PFSK-1 (cell line): ENCODE data around the gene CIITA.

Experiments
- FOXP2 ChIP-seq: optimal IDR thresholded peaks from 2 replicates; pipeline ENCODE3; 2011; ENCODE audit warnings: borderline replicate concordance, control low read depth, inconsistent platforms; ENCODE audit not compliant: insufficient read depth; ENCODE audit errors: extremely low read length, extremely low read depth
- POLR2AphosphoS5 ChIP-seq: IDR thresholded peaks from 2 replicates; pipeline ENCODE4 v1.6.1; 2012; ENCODE audit warnings: low read depth, mild to moderate bottlenecking, control low read depth, low read length, moderate library complexity
- SIN3A ChIP-seq: IDR thresholded peaks from 2 replicates; pipeline ENCODE4 v1.6.1; 2012; ENCODE audit warnings: mild to moderate bottlenecking, low read length, moderate library complexity, borderline replicate concordance; ENCODE audit not compliant: insufficient read depth
- TAF1 ChIP-seq: IDR thresholded peaks from 2 replicates; pipeline ENCODE4 v1.6.1; 2012; ENCODE audit warnings: low read length, control low read depth, borderline replicate concordance; ENCODE audit not compliant: insufficient read depth
- TF ChIP-seq, protein P1 (sequence below), 2 experiments: IDR thresholded peaks; 2 replicates each; pipeline versions ENCODE4 v1.6.1 to v1.8.0; 2011 to 2012; ENCODE audit warnings: low read depth in 2 of 2, low read length in 2 of 2, control low read depth in 1 of 2, inconsistent platforms in 1 of 2, mild to moderate bottlenecking in 1 of 2, moderate library complexity in 1 of 2; ENCODE audit not compliant: insufficient read depth in 1 of 2

CIITA gene

DNA sequence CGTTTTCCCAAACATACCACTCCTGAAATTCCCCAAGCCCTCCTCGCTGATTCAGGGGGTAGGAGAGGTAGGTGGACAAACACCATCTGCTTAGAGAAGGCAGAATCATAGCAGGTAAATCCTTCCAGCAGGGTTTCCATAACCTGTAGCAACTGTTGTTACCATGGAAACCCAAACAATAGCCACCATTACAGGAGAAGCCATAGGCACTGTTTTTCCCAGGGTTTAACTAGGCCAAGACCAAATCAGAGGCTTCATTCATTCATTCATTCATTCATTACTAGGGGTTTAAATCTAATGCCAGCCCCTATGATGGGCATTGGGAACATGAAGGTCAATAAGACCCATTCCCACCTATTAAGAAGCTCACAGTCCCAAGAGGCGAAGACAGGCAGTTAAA, 25.5 kb upstream of the CIITA start:
- TF ChIP-seq, protein P1, sequence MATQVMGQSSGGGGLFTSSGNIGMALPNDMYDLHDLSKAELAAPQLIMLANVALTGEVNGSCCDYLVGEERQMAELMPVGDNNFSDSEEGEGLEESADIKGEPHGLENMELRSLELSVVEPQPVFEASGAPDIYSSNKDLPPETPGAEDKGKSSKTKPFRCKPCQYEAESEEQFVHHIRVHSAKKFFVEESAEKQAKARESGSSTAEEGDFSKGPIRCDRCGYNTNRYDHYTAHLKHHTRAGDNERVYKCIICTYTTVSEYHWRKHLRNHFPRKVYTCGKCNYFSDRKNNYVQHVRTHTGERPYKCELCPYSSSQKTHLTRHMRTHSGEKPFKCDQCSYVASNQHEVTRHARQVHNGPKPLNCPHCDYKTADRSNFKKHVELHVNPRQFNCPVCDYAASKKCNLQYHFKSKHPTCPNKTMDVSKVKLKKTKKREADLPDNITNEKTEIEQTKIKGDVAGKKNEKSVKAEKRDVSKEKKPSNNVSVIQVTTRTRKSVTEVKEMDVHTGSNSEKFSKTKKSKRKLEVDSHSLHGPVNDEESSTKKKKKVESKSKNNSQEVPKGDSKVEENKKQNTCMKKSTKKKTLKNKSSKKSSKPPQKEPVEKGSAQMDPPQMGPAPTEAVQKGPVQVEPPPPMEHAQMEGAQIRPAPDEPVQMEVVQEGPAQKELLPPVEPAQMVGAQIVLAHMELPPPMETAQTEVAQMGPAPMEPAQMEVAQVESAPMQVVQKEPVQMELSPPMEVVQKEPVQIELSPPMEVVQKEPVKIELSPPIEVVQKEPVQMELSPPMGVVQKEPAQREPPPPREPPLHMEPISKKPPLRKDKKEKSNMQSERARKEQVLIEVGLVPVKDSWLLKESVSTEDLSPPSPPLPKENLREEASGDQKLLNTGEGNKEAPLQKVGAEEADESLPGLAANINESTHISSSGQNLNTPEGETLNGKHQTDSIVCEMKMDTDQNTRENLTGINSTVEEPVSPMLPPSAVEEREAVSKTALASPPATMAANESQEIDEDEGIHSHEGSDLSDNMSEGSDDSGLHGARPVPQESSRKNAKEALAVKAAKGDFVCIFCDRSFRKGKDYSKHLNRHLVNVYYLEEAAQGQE (IDR thresholded peaks at IDR 0.05; ENCODE audit: insufficient read depth in 1 of 2, low read depth in 2 of 2, low read length in 2 of 2): no peak
- TF ChIP-seq SIN3A (no peak), FOXP2 (no peak), POLR2AphosphoS5 (no peak), TAF1 (no peak)

GRCh38 chr16:10852286-10852685, 24.7 kb upstream of the CIITA start:
- no peak for TF ChIP-seq POLR2AphosphoS5
- TF ChIP-seq, protein P1 (IDR thresholded peaks at IDR 0.05; ENCODE audit: insufficient read depth in 1 of 2, low read depth in 2 of 2, low read length in 2 of 2): no peak
- no peak for TF ChIP-seq SIN3A
- TF ChIP-seq TAF1: no peak

DNA sequence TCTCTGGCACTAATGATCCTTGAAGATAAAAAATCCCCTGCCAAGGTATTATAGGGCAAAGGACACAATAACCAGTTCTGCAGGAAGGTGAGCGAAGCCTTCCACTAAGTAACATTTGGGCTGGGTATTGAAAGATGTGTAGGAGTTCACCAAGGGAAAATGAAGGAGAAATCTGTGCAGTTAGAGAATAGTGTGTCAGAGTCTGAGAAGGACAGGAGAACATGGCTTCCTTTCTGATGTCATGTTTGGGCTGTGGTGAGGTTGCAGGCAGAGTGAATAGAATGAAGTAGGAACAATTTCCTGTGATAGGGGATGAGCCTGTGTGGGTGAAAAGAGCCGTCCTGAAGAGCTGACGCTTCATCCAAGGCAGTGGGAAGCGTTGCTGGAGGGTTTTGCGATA, 24.1 kb upstream of the CIITA start:
- TF ChIP-seq POLR2AphosphoS5 (no peak), TAF1 (no peak), FOXP2 (no peak), SIN3A (no peak)
- TF ChIP-seq, protein P1 (IDR thresholded peaks at IDR 0.05; ENCODE audit: insufficient read depth in 1 of 2, low read depth in 2 of 2, low read length in 2 of 2): no peak

- TF ChIP-seq, protein P1 (IDR thresholded peaks at IDR 0.05; ENCODE audit: insufficient read depth in 1 of 2, low read depth in 2 of 2, low read length in 2 of 2): no peak
- TF ChIP-seq POLR2AphosphoS5: no peak
- no peak for TF ChIP-seq TAF1
- TF ChIP-seq FOXP2: no peak
- no peak for TF ChIP-seq SIN3A
Measured at GRCh38 chr16:10856042-10856441, 21.0 kb upstream of the CIITA start.

- no peak for TF ChIP-seq SIN3A
- TF ChIP-seq TAF1: no peak
- no peak for TF ChIP-seq POLR2AphosphoS5
- TF ChIP-seq, protein P1 (IDR thresholded peaks at IDR 0.05; ENCODE audit: insufficient read depth in 1 of 2, low read depth in 2 of 2, low read length in 2 of 2): no peak
- TF ChIP-seq FOXP2: no peak
Measured at GRCh38 chr16:10858203-10858602, 18.8 kb upstream of the CIITA start.
